A673 (cell line): ENCODE data around the gene WDHD1. TPM values are rescaled to one million over a fixed set of nuclear protein-coding genes. Genes with fewer than 3 reads are reported as not detected.
"Not testable (repeated sequence)": the region's sequence is repeated elsewhere in the genome, so short reads cannot be mapped to it uniquely, and the experiment has no call there.

Experiments
- BruUV-seq: library from RNA; stranded (reverse); fragments of 400-500 nt; replicated peaks from 2 replicates; lab custom pipeline; 2021; lab: Mats Ljungman, UMichigan
- CTCF ChIA-PET: fragments of 300-600 bp; sonication (Branson Sonifier 250); formaldehyde crosslinking; loops from one replicate; lab custom pipeline; 2022; ENCODE audit warnings: antibody characterized with exemption; lab: Charles Lee
- POLR2A ChIA-PET: fragments of 300-600 bp; sonication (Branson Sonifier 250); formaldehyde crosslinking; loops from one replicate; lab custom pipeline; 2022; ENCODE audit warnings: antibody characterized with exemption; ENCODE audit not compliant: low non-redundant PET; lab: Charles Lee
- DNase-seq: peaks from one replicate; pipeline ENCODE4 v3.0.0-alpha.2; 2015; ENCODE audit warnings: low spot score
- H3K27ac ChIP-seq: fragments of 200-600 bp; sonication (generic); 2 replicates; pipeline ENCODE4 v1.5.1; 2016; ENCODE audit warnings: mixed run types, low read depth, mild to moderate bottlenecking, mixed read lengths, antibody characterized with exemption, low read length; ENCODE audit not compliant: poor library complexity, severe bottlenecking
- H3K27me3 ChIP-seq: fragments of 200-600 bp; sonication (generic); replicated peaks from 2 replicates; pipeline ENCODE4 v1.6.1; 2017; ENCODE audit warnings: mixed run types, low read depth, mild to moderate bottlenecking, mixed read lengths, antibody characterized with exemption, low read length; ENCODE audit not compliant: insufficient read depth, poor library complexity
- H3K36me3 ChIP-seq: fragments of 200-600 bp; sonication (generic); 2 replicates; pipeline ENCODE4 v1.6.1; 2016; ENCODE audit warnings: mixed run types, mild to moderate bottlenecking, mixed read lengths, antibody characterized with exemption, low read length; ENCODE audit not compliant: insufficient read depth, poor library complexity, severe bottlenecking
- H3K4me1 ChIP-seq: fragments of 200-600 bp; sonication (generic); 2 replicates; pipeline ENCODE4 v1.6.1; 2017; ENCODE audit warnings: mixed run types, mild to moderate bottlenecking, mixed read lengths, antibody characterized with exemption, low read length; ENCODE audit not compliant: insufficient read depth, poor library complexity, severe bottlenecking
- H3K4me3 ChIP-seq: fragments of 200-600 bp; sonication (generic); 2 replicates; pipeline ENCODE4 v1.5.1; 2016; ENCODE audit warnings: low read depth, mixed run types, mild to moderate bottlenecking, mixed read lengths, low read length; ENCODE audit not compliant: poor library complexity, severe bottlenecking
- H3K9me3 ChIP-seq: fragments of 200-600 bp; sonication (generic); 2 replicates; pipeline ENCODE4 v1.6.1; 2016; ENCODE audit warnings: mixed run types, low read depth, mild to moderate bottlenecking, mixed read lengths, antibody characterized with exemption, low read length; ENCODE audit not compliant: poor library complexity, severe bottlenecking
- EZH2 ChIP-seq: fragments of 200-600 bp; sonication (generic); IDR thresholded peaks from 2 replicates; pipeline ENCODE4 v1.6.1; 2017; ENCODE audit warnings: borderline replicate concordance, low read depth, mild to moderate bottlenecking, mixed read lengths, antibody characterized with exemption, low read length; ENCODE audit not compliant: poor library complexity, severe bottlenecking
- intact Hi-C: fragments of 100-400 bp; cut with micrococcal nuclease; formaldehyde crosslinking; loops from one replicate; pipeline ENCODE4 v1.10.0; 2022; ENCODE audit not compliant: unreplicated experiment
- total RNA-seq: library from RNA; stranded (reverse); gene quantifications from 2 replicates; pipeline ENCODE4 v1.2.3, GENCODE V29; 2021
- TF ChIP-seq, protein P1 (sequence below): fragments of 300-800, 200-600 bp; sonication (generic); conservative IDR thresholded peaks from 2 replicates; pipeline ENCODE4 v1.5.1; 2017; ENCODE audit warnings: low read depth, mild to moderate bottlenecking, antibody characterized with exemption, low read length, moderate library complexity, mixed read lengths

The WDHD1 gene
- total RNA-seq, 1 experiment from 2014 or later = 52.7 TPM

DNA sequence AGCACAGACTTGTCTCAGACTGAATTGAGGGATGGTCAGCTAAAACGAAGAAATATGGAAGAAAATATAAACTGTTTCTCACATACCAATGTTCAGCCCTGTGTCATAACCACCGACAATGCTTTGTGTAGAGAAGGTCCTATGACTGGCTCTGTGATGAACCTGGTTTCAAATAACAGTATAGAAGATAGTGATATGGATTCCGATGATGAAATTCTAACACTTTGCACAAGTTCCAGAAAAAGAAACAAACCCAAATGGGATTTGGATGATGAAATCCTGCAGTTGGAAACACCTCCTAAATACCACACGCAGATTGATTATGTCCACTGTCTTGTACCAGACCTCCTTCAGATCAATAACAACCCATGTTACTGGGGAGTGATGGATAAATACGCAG lies 16.6 kb upstream of the WDHD1 start:
- intact Hi-C loops = no loop called here
- POLR2A ChIA-PET = no interaction called here
- Histone ChIP-seq H3K27ac (no peak overlapping the region), H3K4me1 (peaks cover 39% of the 10 kb centered on the region), H3K36me3 (peaks cover 16% of the 10 kb centered on the region), H3K27me3 (no peaks in the 10 kb centered on the region), H3K4me3 (no peak overlapping the region), H3K9me3 (no peaks in the 10 kb centered on the region)
- CTCF ChIA-PET = no interaction called here
- TSS peak; percentile 8 for BruUV-seq
- no peak for DNase-seq
- TF ChIP-seq EZH2 = no peak
- TF ChIP-seq, protein P1, sequence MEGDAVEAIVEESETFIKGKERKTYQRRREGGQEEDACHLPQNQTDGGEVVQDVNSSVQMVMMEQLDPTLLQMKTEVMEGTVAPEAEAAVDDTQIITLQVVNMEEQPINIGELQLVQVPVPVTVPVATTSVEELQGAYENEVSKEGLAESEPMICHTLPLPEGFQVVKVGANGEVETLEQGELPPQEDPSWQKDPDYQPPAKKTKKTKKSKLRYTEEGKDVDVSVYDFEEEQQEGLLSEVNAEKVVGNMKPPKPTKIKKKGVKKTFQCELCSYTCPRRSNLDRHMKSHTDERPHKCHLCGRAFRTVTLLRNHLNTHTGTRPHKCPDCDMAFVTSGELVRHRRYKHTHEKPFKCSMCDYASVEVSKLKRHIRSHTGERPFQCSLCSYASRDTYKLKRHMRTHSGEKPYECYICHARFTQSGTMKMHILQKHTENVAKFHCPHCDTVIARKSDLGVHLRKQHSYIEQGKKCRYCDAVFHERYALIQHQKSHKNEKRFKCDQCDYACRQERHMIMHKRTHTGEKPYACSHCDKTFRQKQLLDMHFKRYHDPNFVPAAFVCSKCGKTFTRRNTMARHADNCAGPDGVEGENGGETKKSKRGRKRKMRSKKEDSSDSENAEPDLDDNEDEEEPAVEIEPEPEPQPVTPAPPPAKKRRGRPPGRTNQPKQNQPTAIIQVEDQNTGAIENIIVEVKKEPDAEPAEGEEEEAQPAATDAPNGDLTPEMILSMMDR = no peak

DNA sequence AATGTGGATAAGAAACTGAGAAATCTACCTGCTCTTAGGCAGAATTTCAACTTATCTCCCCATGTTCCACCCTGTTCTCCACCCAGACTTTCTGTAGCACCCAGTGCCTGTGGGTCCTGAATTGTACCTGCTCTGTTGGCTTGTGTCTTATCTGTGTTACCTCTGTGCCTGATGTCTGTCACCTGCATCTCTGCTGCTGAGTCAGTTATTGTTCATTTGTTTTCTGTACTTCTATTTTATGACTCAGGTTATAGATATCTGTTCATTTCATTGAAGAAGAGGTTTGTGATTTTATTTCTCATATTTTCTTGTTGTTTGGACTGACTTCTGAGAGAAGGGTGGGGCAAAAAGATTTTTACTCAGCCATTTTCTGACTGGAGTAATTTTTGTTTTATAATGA lies 11.8 kb upstream of the WDHD1 start:
- no peaks in the 10 kb centered on the region for H3K27me3 ChIP-seq
- H3K4me1 ChIP-seq = peaks cover 4% of the 10 kb centered on the region
- no TSS peak for BruUV-seq
- DNase-seq = no peak
- CTCF ChIA-PET = no interaction called here
- peaks cover 4% of the 10 kb centered on the region for H3K9me3 ChIP-seq
- no peak overlapping the region for H3K4me3 ChIP-seq
- H3K36me3 ChIP-seq = peaks cover 39% of the 10 kb centered on the region
- TF ChIP-seq, protein P1 = no peak
- no peak for TF ChIP-seq EZH2
- no peak overlapping the region for H3K27ac ChIP-seq
- POLR2A ChIA-PET = no interaction called here
- intact Hi-C loops = no loop called here

DNA sequence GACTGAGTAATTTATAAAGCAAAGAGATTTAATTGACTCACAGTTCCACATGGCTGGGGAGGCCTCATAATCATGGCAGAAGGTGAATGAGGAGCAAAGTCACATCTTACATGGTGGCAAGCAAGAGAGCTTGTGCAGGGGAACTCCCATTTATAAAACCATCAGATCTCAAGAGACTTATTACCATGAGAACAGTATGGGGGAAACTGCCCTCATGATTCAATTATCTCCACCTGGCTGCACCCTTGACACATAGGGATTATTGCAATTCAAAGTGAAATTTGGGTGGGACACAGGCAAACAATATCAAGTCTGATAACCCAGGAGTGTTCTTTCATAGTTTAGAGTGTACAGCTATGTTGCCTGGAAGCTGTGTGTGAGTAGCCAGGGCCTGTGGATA lies 11.1 kb upstream of the WDHD1 start:
- H3K9me3 ChIP-seq, CTCF ChIA-PET, BruUV-seq, H3K4me3 ChIP-seq, H3K27me3 ChIP-seq, H3K4me1 ChIP-seq, H3K27ac ChIP-seq, POLR2A ChIA-PET, DNase-seq, intact Hi-C loops: not testable (repeated sequence)
- H3K36me3 ChIP-seq = peaks cover 33% of the 10 kb centered on the region

DNA sequence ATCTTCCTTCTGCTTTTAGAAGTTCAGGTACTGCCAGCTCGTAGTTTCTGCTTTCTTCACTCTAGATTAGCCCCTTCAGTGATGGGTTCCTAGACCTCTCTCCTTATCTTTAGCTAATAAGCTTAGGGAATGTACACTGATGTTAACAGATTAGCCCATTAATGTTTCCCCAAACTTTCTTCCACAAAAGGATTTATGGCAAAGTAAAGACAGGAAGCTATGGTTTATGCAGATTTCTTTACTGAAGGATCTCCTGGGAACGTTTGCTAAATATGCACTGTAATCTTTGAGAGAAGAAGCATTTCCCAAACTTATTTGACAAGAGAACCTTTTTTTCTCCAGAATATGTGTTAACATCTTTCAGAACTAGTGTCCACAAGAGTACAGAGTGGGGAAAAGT lies 4.3 kb upstream of the WDHD1 start:
- CTCF ChIA-PET = interaction anchor here (1.6 kb wide), 1 partner anchor 20 kb away, joined by 5 read pairs; the partner anchor contains the start of gene MAPK1IP1L

More for the DNA sequence above, 4.3 kb upstream of the WDHD1 start:
- no peaks in the 10 kb centered on the region for H3K9me3 ChIP-seq
- H3K4me3 ChIP-seq = peak overlapping the region; percentile 4
- H3K36me3 ChIP-seq = peaks cover 16% of the 10 kb centered on the region
- no peaks in the 10 kb centered on the region for H3K27me3 ChIP-seq
- intact Hi-C loops = loop anchor here (2.0 kb wide), 1 partner anchor 16 kb away; no protein-coding TSS in a partner anchor
- H3K4me1 ChIP-seq = peaks cover 46% of the 10 kb centered on the region
- BruUV-seq = no TSS peak
- peak overlapping the region; percentile 61 for H3K27ac ChIP-seq
- TF ChIP-seq EZH2 = no peak
- TF ChIP-seq, protein P1 = no peak
- POLR2A ChIA-PET = no interaction called here
- DNase-seq = peak; percentile 73
